NCI-H82 (cell line): ENCODE data around the gene MOSMO.
"Not testable (repeated sequence)": the region's sequence is repeated elsewhere in the genome, so short reads cannot be mapped to it uniquely, and the experiment has no call there.

Experiments used
- DNase-seq: peaks from one replicate; lab custom pipeline; 2025; lab: John Stamatoyannopoulos, UW

The MOSMO gene

GRCh38 chr16:22003195-22003594 lies 4.7 kb upstream of the MOSMO start:
- DNase-seq, result no peak

- no peak for DNase-seq
Measured at GRCh38 chr16:22004341-22004740, 3.6 kb upstream of the MOSMO start.

GRCh38 chr16:22005746-22006145 lies 2.2 kb upstream of the MOSMO start:
- DNase-seq, result no peak

GRCh38 chr16:22006636-22007035 lies 1.3 kb upstream of the MOSMO start:
- DNase-seq, result no peak

GRCh38 chr16:22007159-22007508 lies 777 bp upstream of the MOSMO start:
- DNase-seq, result peak; percentile 11

DNA sequence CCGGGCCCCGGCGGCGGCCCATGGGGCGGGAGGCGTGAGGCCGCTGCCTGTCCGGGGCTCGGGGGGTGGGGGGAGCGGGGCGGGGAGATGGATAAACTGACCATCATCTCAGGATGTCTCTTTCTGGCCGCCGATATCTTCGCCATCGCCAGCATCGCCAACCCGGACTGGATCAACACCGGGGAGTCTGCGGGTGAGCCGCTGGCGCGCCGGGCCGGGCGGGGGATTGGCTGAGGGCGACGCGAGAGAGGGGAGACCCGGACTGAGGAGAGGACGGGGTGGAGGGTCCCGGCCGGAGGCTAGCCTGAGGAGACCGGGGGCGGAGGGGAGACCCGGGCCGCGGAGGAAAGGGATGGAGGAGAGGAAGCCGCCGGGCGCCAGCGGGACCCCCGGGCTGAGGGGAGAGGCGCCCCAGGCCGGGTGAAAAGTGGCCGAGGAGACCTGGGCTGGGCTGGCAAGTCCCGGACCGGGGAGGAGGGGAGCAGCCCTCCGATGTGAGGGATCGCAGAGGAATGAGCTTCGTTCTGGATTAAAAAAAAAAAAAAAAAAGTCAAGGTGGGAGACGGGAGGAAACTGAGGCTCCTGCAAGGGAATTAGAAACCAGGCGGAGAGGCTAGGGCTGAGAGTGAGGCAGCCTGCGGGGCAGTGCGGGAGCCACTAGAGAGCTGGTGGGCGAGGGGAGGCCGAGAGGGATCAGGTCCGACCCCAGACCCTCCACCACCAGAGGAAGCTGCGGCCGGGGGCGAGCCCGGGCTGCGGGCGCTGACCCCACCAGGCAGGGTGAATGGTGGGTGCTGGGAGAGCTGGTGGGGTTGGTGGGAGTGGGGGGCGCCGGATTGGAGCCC lies 526 bp downstream of the MOSMO start:
- DNase-seq, result peak; percentile 22

DNA sequence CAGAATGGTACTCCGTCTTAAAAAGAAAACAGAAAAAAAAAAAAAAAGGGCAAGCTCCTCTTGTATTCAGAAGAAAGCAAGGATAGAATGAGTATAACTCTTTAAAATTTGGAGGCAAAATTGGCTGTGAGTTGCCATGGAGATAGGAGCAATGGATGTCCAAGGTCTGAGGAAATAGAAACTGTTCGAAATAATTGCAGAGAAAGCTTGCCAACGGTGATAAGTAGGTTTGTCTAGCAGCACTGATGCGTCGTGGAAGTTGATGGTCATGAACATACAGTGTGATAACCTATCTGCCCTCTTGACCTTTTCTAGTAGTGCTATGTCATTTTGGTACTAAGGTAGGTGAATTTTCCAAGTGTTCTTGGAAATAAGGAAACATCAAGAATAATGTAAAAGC lies 3.0 kb downstream of the MOSMO start:
- no peak for DNase-seq

GRCh38 chr16:22012241-22012640 lies 4.3 kb downstream of the MOSMO start:
- no peak for DNase-seq

DNA sequence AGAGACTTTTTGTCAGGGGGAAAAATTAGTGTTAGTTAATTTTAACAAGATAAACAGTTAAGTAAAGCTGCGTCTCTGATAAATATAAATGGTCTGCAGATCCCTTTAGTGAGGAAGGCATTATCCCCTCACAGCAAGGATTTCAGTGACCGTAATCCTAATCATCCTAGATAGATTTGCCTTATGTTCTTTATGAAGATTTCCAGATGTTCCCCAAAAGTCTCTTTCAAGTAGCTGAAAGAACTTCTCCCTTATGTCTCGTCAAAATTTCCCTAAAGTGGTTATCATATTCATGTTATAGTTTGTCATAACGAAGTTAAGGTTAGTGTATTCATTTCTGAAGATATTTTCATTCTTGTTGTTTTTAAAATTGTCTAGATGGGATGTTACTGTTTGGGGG lies 5.6 kb downstream of the MOSMO start:
- peak; percentile 78 for DNase-seq

- no peak for DNase-seq
Measured at GRCh38 chr16:22014271-22014873, 6.5 kb downstream of the MOSMO start.

DNA sequence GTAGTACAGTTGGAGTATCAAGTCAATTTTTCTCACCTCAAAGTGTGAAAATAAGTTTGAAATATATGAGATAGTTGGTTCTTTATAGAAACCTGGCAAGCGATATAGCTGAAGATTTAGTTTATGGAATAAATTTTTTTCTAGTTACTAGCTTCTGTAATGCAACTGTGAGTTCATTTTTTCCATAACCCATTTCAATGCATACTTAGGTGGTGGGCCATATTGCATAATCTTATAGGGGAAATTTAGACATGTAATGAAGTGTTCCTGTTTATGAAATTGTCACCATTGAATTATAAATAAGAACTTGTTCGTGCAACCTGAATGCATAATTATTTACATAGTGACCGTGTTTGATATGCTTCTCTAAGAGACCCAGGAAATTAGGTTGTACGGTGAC lies 9.0 kb downstream of the MOSMO start:
- no peak for DNase-seq

GRCh38 chr16:22018559-22018958 lies 10.6 kb downstream of the MOSMO start:
- DNase-seq, result no peak

DNA sequence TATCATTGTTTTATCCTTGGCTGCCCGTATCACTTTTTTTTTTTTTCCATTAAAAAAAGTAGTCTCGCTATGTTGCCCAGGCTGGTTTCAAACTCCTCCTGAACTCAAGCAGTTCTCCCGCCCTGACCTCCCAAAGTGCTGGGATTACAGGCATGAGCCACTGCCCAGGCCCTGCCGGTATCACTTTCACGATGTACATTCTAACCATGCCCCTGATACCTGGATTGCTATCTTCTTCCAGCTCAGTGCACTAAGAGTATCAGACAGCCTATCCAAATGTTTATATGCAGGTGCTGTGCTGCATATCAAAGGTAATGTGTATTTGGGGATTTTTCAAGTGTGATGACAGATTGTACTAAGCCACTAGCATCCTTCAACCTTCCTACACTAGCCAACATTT lies 14.2 kb downstream of the MOSMO start:
- peak; percentile 54 for DNase-seq

DNA sequence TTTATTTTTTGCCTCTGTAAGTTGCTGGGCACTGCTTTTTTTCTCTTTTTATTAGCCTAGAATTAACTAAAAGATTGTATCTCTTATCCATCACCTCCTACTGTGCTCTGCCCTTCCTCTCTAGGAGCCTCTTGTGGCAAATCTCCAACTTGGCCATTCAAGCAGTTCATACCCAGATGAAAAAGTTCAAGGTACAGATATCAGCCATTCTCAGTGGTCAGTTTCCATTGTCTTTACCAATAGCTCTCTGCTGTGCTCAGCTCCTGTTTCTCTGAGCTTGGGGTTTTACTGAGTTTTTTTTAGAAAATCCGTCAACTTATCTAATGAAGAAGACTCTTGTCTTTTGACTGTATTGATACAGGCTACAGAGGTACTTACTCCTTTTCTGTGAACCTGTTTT lies 15.6 kb downstream of the MOSMO start:
- DNase-seq, result peak; percentile 43

- DNase-seq, result not testable (repeated sequence)
Measured at GRCh38 chr16:22024785-22025184, 16.9 kb downstream of the MOSMO start.

DNA sequence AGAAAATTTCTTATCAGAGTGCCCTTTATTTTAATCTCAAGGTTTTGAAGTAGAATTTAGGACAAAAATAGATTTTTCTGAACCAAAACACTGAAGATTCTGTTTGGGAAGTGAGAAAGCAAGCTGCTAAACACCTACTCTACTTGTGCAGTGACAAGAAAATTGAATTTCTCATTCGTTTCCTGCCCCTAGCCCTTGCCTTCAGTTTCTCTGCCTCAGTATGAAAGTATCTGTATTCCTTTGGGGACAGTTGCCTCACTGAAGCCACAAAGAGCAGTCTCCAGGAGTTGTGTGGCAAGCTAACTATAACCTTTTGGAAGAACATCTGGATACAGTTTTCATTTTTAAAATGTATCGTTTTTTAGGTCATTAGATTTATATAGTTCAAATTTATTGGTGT lies 19.7 kb downstream of the MOSMO start:
- DNase-seq, result no peak

DNA sequence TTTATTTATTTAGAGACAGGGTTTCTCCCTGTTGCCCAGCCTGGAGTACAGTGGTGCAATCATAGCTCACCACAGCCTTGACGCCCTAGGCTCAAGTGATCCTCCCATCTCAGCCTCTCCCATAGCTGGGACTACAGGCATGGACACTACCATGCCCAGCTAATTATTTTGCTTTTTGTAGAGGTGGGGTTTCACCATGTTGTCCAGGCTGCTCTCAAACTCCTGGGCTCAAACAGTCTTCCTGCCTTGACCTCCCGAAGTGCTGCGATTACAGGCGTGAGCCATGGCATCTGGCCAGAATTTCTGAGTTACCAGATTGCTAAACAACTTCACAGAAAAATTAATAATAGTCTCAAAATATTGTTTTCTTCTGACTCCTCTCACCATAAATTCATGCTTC lies 21.7 kb downstream of the MOSMO start:
- no peak for DNase-seq

GRCh38 chr16:22030087-22030812 lies 22.3 kb downstream of the MOSMO start:
- DNase-seq, result no peak

GRCh38 chr16:22031483-22032083 lies 23.7 kb downstream of the MOSMO start:
- no peak for DNase-seq

DNA sequence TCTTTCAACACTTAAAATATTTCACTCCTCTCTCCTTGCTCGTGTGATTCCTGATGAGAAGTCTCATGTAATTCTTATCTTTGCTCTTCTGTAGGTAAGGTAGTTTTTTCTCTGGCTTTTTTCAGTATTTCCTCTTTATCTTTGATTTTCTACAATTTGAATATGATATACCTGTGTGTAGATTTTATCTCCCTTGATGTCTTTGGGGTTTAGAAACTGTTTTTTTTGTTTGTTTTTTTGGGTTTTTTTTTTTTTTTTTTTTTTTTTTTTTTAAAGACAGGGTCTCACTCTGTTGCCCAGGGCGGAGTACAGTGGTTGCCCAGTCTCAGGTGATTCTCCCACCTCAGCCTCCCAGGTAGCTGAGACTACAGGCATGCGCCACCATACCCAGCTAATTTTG lies 26.6 kb downstream of the MOSMO start:
- DNase-seq, result no peak

- DNase-seq, result no peak
Measured at GRCh38 chr16:22035153-22035552, 27.2 kb downstream of the MOSMO start.

DNA sequence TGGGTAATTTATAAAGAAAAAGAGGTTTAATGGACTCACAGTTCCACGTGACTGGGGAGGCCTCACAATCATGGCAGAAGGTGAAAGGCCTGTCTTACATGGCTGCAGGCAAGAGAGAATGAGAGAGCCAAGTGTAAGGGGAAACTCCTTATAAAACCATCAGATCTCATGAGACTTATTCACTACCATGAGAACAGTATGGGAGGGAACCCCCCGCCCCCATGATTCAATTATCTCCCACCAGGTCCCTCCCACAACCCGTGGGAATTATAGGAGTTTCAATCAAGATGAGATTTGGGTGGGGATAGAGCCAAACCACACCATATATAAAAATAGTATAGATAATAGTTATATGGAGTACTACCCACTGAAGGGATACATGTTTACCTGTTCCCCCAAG lies 36.0 kb downstream of the MOSMO start:
- DNase-seq, result not testable (repeated sequence)

- not testable (repeated sequence) for DNase-seq
Measured at GRCh38 chr16:22045888-22046287, 38.0 kb downstream of the MOSMO start.
